Transverse colon (tissue), 4 donors: Measurements from ENCODE around the gene BCAR3.

Experiments
- CTCF ChIP-seq, 5 experiments: fragments of 200-600 bp in 3 of 5; fragments of 450-650 bp in 2 of 5; sonication (generic) in 3 of 5; IDR thresholded peaks; 1 replicate in 2 of 5; 2 replicates in 3 of 5; pipeline ENCODE4 v1.5.1; 2016 to 2017; ENCODE audit warnings: antibody characterized with exemption in 5 of 5, inconsistent platforms in 3 of 5, mild to moderate bottlenecking in 2 of 5, moderate library complexity in 1 of 5
- POLR2A ChIP-seq: fragments of 450-650 bp; IDR thresholded peaks from one replicate; pipeline ENCODE4 v1.6.1; 2016; ENCODE audit warnings: antibody characterized with exemption, mild to moderate bottlenecking, moderate library complexity
- POLR2AphosphoS5 ChIP-seq, 3 donors: sonication (generic); formaldehyde crosslinking; IDR thresholded peaks; one replicate each; pipeline ENCODE4 v1.6.1; 2016; ENCODE audit warnings: antibody characterized with exemption in 3 of 3

- TF ChIP-seq POLR2AphosphoS5 (IDR thresholded peaks at IDR 0.05) = no peak
- no peak for TF ChIP-seq CTCF (IDR thresholded peaks at IDR 0.05)
- TF ChIP-seq POLR2A = no peak
Measured at GRCh38 chr1:93537924-93538323, 143.7 kb downstream of the BCAR3 start.
